Stromal cell of bone marrow (primary cell): ENCODE measurements around the gene STARD3NL.
A peak's percentile ranks its signal among the peaks of the same experiment; 100 is the strongest.
"Not testable (repeated sequence)": the region's sequence is repeated elsewhere in the genome, so short reads cannot be mapped to it uniquely, and the experiment has no call there.

Experiments
- DNase-seq: peaks from one replicate; pipeline ENCODE4 v3.0.0-alpha.2; 2012; ENCODE audit warnings: low read depth

The STARD3NL gene, protein sequence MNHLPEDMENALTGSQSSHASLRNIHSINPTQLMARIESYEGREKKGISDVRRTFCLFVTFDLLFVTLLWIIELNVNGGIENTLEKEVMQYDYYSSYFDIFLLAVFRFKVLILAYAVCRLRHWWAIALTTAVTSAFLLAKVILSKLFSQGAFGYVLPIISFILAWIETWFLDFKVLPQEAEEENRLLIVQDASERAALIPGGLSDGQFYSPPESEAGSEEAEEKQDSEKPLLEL

DNA sequence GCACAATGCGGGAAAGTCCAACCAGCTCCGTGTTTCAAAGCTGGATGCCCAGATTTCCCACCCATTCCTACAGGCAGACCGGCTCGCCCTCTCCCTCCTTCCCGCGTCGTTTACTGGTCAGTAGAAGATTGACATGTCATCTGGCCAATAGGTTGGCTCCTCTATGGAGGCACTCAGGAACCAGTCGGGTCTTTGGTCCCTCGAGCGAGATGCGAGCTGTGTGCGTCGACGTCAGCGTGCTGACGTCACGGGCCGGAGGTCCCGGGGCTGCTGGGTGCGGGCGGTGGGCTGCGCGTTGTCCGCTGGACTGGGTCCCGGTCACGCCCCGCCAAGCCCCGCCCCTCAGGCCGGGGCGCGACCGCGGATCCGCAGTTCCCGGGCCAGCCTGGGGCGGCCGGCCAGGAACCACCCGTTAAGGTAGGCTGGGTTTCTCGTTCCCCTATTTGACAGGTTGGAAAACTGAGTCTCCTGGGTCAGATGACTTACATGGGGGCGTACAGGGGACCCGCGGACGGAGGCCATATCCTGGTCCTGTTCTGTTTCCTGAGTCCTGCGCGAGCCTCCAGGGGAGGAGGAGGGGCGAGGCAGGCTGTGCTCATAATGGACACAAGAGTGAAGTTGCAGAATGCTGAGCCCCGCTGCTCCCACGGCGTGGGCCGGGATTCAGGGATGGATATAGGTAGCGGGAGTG lies at the start of gene STARD3NL:
STARD3NL (plus strand) TSS at position 242 of the 691 bp plus-strand sequence. CDS start 29,260 bp downstream, outside the sequence.
- peak; percentile 100 for DNase-seq

DNA sequence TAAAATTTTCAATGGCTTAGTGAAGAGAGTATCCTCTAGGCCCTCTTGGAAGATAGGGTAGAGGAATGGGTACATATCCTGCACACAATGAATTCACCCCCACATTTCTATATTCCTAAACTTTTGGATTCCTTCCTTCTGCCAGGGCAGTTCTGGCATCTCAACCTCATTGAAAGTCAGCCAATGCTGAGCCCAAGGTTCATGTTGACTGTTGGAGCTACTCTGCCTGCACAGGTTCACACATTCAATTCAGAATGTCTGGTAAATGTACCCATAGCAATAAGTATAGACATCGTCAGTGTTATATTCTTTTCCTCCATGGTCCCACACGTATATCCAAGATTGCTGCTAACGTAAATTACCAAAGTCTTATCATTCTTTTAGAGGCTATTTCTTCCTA lies 48.9 kb upstream of the STARD3NL start:
- no peak for DNase-seq

DNA sequence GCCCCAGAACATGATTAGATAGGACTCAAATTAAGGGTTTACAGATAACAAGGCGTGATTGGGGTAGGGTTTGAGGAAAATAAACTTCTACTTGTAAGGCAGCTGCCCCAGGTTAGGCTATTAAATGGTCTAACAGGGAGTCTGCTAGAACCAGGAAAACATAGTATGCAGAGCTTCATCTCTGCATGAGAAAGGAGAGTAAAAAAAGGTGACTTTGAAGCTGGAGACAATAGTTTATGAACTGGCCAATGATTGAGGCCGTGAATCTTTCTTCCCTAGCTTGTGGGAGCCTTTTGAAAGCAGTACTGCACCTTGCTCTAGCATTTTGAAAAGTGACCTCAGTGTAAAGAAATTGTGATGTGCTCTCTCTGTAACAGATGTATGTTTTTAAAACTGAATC lies 48.5 kb upstream of the STARD3NL start:
- no peak for DNase-seq

DNA sequence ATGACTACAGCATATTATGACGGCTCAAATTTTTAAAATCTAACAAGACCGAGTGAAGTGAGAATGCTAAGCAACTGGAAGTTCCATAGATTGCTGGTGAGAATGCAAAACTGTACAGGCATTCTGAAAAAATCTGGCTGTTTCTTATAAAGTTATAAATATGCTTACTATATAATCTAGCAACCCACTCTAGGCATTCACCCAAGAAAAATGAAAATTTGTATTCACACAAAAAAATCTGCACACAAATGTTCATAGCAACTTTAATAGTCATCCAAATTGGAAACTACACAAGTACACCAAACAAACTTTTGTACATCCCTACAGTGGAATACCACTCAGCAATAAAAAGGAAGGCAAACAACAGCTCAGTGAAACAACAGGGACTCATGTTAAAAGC lies 39.9 kb upstream of the STARD3NL start:
- no peak for DNase-seq

DNA sequence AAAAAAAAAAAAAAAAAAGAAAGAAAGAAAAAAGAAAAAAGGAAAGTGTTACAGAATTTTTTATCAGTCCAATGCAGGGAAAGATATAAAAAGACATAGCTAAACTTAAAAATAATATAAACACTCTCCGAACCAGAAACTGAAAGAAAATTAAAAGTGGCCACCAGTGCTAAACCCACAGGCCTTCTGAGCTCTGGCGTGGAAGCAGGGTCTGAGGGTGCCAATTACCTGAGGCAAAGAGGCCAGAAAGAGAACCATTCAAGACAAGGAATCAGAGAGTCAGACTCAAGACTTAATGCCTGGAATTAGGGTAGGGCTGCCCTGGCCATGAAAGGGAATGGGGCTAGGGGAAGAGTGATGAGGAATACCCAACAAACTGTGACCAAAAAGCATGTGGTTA lies 36.9 kb upstream of the STARD3NL start:
- no peak for DNase-seq

DNA sequence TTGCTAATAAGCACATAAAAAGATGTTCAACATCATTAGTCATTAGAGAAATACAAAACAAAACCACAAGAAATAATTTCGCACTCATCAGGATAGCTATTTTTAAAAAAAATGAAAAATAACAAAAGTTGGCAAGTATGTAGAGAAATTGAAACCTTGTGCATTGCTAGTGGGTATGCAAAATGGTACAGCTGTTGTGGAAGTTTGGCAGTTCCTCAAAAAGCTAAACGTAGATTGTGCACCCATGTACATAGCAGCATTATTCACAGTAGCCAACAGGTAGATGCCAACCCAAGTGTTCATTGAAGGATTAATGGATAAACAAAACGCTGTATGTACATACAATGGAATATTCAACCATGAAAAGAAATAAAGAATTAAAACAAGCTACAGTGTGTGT lies 35.3 kb upstream of the STARD3NL start:
- no peak for DNase-seq

DNA sequence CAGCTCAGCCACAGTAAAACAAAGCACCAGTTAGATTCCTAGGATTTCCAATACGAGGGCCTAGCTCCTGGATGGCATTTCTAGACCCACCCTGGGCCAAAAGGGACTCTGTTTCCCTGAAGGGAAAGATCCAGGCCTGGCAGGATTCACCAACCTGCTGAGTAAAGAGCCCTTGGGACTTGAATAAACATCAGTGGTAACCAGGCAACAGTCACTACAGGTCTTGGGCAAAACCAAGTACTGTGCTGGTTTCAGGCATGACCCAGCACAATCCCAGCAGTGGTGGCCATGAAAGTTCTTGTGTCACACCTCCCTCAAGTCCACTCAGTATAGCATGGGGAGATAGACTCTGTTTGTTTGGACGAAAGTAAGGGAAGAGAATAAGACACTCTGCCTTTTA lies 31.0 kb upstream of the STARD3NL start:
- peak; percentile 29 for DNase-seq

DNA sequence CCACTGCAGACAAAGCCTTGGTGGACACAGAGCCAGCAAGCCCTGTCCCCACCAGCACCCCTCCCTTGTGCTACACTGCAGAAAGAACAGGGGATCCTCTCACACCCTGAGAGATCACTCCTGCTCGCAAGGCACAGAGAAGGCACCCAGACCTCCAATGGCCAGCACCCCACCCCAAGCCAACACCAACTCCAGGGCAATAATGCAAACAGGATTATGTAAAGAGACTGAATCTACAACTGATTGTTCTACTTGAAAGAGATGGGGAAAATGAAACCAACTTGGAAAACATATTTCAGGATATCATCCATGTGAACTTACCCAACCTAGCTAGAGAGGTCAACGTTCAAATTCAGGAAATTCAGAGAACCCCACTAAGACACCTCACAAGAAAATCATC lies 26.5 kb upstream of the STARD3NL start:
- no peak for DNase-seq

DNA sequence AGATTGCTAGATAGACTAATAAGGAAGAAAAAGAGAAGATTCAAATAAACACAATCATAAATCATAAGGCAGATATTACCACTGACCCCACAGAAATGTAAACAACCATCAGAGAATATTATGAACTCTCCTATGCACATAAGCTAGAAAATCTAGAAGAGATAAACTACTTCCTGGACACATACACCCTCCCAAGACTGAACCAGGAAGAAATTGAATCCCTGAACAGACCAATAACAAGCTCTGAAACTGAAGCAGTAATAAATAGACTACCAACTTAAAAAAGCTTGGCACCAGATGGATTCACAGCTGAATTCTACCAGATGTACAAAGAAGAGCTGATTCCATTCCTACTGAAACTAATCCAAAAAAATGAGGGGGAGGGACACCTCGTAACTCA lies 24.5 kb upstream of the STARD3NL start:
- DNase-seq: no peak

DNA sequence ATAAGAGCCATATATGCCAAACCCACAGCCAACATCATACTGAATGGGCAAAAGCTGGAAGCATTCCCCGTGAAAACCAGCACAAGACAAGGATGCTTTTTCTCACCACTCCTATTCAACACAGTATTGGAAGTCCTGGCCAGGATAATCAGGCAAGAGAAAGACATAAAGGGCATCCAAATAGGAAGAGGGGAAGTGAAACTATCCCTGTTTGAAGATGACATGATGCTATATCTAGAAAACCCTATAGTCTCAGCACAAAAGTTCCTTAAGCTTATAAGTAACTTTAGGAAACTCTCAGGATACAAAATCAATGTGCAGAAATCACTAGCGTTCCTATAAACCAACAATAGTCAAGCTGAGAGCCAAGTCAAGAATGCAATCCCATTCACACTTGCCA lies 23.8 kb upstream of the STARD3NL start:
- no peak for DNase-seq

DNA sequence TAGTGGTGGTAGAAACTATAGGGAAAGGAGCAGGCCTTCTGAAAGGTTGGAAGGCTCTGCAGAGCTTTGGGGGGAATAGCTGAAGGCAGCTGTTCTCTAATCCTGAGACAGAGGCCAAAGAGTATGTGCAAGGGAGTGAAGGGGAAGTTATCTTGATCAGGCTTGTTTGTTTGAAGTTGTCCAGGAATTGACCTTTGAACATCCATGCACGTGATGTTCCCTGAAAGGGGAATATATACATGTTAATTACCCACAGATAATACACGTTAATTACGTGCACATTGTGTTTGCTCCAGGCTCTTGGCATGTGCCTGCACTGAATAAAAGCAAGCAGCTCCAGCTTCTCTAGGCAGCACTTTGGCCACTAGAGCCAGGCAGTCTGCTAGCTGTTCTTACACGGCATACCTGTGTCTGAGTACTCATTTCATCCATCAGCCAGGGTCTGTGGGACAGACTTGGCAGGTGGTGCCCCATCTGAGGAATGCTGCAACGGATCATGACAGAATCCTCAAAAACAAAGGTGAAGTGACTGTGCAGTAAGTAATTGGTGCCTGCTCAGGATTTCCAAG lies 18.0 kb upstream of the STARD3NL start:
- no peak for DNase-seq

DNA sequence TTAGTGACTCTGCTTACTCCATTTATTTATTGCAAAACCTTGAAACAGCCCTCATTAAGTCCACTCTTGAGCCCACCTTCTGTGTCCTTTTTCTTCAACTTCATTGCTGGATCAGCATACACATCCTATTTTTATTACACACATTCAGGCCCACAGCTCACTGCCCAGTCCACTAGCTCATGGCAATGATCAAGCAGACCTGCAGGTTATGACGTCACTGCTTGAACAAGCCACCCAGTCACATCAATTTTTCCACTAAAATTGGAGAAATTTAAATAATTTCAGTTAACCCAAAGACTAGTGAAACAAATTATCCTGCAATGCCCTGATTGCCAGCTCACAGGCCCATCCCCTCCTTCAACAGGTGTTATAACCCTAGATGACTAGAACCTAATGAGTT lies 16.0 kb upstream of the STARD3NL start:
- DNase-seq: no peak

DNA sequence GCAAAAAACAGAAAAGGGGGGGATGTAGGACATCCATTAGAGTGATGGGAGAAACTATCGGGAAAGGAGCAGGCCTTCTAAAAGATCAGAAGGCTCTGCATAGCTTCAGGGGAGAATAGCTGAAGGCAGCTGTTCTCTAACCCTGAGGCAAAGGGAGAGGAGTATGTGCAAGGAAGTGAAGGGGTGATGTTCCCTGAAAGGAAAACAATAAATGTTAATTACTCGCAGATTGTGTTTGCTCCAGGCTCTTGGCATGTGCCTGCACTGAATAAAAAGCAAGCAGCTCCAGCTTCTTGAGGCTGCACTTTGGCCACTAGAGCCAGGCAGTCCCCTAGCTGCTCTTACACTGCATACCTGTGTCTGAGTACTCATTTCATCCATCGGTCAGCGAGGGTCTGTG lies 14.4 kb upstream of the STARD3NL start:
- DNase-seq: no peak

DNA sequence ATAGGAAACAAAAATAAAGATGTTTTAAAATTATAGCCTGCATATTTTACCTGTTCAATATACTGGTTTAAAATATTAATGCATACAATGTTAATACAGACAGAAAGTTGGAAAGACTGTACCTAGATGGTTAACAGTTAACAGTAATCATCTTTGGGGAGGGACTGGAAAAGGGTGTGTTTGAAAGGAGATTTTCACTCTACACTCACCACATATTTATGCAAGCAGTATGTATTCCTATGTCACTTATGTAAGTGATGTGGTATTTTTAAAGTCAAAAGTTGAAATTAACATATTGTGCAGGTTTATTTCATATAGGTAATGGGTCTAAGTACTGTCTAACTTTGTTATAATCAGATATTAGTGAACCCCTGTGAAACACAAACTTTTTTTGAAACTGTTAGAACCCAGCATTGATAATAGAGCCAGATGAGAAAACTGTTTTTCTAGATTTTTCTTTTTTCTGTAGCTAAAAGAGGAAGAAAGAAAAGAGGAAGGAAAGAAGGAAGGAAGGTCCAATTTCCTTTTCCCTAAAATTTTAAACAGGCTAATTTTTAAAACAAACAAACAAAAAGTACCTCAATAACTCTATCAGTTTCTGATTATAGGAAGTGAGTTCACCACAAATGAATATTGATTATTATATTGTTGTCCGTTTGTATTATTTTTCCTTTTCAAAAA lies 9.0 kb upstream of the STARD3NL start:
- no peak for DNase-seq

DNA sequence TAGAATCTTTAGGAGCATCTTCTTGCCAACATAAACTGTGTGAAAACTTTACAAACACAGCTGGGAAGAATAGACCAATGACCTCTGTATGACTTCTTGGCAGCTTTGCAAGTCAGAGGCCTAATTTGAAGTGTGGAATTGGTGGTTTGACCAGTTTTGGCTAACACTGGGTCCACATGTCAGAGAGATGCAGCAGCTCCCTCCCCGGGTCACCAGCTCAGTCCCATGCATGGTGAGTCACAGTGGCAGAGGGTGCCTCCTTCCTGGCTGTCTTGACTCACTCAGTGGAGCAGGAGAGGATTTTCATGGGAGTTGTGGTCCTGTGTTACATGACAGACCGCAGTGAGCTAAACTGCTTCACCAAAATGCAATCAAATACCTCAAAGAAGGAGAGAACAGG lies 8.2 kb upstream of the STARD3NL start:
- DNase-seq: peak; percentile 100

DNA sequence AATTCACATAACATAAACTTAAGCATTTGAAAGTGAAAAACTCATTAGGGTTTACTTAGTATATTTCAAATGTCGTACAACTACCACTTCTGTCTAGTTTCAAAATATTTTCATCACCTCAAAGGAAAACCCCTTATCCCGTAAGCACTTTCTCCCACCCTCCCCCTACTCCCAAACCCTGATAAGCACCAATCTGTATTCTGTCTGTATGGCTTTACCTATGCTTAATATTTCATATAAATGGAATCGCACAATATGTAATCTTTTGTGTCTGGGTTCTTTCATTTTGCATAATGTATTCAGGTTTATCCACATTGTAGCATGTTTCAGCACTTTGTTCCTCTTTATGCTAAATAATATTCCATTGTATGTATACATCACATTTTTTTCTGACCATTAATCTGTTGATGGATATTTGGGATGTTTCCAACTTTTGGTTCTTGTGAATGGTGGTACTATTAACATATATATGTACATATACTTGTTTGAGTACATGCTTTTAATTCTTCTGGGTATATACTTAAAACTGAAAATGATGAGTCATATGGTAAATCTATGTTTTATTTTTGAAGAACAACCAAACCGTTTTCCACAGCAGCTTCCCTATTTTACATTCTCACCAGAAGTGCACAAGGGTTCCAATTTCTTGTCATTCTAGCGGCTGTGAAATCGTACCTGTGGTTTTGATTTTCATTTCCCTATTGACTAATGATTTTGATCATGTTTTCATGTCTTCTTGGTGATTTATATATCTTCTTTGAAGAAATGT lies 6.2 kb upstream of the STARD3NL start:
- DNase-seq: no peak

DNA sequence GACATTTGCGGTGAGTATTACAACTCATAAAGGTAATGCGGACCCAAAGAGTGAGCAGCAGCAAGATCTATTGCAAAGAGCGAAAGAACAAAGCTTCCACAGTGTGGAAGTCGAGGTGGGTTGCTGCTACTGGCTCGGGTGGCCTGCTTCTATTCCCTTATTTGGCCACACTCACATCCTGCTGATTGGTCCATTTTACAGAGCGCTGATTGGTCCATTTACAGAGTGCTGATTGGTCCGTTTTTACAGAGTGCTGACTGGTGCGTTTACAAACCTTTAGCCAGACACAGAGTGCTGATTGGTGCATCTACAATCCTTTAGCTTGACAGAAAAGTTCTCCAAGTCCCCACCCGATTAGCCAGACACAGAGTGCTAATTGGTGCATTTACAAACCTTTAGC lies 2.5 kb upstream of the STARD3NL start:
- DNase-seq: not testable (repeated sequence)

DNA sequence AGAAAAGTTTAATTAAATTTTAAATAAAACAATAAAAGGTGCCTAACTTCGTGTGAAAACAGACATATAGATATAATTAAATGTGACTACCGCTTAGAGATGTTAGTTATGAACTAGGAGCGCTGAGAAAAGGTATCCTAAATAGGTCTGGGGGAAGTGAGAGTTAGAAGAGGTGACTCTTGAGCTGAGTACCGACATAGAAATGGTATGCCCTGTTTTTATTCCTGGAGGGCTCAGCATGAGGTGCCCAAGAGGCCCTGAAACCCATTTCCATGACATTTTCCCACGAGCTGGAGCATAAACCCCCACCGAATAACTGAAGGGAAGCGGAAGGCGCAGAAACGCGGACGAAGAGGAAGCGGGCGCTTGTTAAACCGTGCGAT lies 433 bp upstream of the STARD3NL start:
- DNase-seq: no peak

DNA sequence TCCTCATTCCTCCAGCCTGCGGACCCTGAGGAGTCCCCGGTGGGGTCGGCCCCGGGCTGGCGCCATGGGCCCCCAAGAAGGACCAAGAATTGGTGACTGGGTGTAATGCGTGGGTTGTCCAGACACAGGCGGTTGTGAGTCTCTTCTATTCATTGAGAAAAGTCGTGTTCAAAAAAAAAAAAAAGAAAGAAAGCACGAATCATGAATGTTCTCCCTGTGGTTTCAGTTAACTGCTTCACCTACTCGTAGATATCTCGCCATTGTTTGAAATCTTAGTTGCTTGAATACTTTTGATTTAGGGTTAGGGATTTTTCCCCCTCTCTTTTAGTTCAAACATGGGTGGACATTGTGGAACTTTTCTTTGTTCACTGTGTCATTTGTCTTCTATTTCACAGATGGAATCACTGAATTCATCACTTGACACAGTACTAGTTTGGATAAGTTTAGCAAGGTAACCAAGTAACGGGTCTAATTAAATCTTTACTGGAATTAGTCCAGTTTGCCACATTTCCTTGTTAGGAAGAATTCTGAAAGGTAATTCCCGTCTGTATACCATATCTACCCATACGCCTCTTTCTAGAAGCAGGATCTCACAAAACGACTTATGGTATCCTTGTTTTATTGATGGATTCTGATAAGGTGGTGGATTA lies 775 bp downstream of the STARD3NL start:
- no peak for DNase-seq

DNA sequence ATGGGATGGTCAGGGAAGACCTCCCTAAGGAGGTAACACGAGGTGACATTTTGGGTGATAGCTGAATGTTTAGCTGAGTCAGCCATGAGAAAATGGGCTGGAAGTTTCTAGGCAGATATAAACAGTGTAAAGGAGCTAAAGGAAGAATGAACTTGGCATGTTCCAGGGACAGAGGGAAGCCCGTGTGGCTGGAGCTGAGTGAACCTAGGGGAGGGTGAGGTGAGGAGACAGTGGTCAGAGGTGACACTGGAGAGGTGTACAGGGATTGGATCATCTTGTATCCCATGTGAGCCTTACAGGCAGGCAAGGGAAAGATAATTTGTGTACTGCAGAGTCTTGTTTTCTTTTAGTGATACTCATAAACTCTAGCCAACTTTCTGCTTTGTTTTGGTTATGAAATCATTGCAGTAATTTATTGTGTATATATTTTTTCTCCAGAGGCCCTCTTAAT lies 1.8 kb downstream of the STARD3NL start:
- no peak for DNase-seq

DNA sequence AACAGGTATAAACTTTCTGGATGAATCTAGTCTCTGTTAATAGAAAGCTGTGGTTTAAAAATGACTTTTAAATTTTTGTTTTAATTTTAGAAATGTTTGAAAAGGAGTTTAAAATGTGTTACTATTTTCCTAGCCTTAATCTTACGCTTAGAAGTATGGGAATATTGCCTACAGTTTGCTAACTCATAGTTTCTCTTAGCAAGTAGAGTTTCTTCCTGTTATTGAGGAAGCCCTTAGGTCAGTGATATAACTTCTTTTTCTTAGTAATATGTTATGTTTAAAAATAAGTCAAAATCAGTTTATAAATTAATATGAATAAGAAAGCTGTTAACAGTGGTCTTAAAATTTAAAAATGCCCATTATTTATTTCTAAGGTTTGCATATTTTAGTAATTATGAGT lies 3.1 kb downstream of the STARD3NL start:
- DNase-seq: no peak

DNA sequence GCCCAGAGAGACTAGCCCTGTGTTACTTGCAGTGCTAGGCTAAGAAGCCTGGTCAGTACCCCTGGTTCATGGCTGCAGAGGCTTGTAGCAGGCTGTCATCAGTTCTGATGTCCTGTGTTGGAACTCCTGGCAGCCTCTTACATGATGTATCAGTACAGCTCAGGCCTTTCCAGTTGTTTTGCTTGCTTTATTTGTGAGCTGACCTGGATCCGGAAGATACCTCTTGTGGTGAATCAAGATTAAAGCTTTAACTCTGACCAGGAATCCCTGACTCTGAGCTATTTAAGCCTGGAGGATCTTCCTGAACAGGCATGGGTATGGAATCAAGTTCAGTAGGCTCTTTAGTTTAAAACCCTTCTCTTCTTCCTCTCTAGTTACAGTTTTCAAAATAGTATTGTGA lies 4.4 kb downstream of the STARD3NL start:
- DNase-seq: no peak
